ENCODE measurements around the gene C1QTNF2.

DNA sequence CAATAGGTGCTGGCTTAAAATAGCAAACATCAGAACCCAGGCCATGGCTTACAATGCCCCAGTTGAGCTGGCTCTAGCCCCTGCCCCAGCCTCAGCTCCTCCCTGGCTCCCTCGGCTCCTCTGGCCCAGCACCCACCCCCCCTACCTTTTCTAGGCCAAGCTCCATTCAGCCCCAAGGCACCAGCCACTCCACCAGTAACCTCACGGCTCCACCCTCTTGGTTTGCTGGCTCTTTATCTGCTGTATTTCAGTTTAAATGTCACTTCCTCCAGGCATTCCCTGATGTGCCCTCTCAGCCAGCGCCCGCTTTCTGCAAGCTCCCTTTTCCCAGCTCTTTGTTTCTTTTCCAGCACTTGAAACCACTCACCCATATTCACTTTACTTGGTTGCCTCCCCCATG is 10.6 kb downstream of the C1QTNF2 start:
- TF ChIP-seq, protein P1, sequence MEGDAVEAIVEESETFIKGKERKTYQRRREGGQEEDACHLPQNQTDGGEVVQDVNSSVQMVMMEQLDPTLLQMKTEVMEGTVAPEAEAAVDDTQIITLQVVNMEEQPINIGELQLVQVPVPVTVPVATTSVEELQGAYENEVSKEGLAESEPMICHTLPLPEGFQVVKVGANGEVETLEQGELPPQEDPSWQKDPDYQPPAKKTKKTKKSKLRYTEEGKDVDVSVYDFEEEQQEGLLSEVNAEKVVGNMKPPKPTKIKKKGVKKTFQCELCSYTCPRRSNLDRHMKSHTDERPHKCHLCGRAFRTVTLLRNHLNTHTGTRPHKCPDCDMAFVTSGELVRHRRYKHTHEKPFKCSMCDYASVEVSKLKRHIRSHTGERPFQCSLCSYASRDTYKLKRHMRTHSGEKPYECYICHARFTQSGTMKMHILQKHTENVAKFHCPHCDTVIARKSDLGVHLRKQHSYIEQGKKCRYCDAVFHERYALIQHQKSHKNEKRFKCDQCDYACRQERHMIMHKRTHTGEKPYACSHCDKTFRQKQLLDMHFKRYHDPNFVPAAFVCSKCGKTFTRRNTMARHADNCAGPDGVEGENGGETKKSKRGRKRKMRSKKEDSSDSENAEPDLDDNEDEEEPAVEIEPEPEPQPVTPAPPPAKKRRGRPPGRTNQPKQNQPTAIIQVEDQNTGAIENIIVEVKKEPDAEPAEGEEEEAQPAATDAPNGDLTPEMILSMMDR (IDR thresholded peaks at IDR 0.05) = no peak
- TF ChIP-seq POLR2A (IDR thresholded peaks at IDR 0.05) = no peak
